Neural progenitor cell (in vitro differentiated cells): ENCODE data around the gene RIPK4.

Source experiments
- CTCF ChIP-seq: fragments of 200-600 bp; sonication (generic); IDR thresholded peaks from 2 replicates; pipeline ENCODE4 v1.5.1; 2017; ENCODE audit warnings: antibody characterized with exemption, mild to moderate bottlenecking
- EZH2 ChIP-seq: fragments of 200-600 bp; sonication (generic); IDR thresholded peaks from 2 replicates; pipeline ENCODE4 v1.6.1; 2017; ENCODE audit warnings: antibody characterized with exemption, mild to moderate bottlenecking, moderate library complexity
- EZH2phosphoT487 ChIP-seq: fragments of 200-600 bp; sonication (generic); IDR thresholded peaks from 2 replicates; pipeline ENCODE4 v1.6.1; 2017; ENCODE audit warnings: antibody characterized with exemption

DNA sequence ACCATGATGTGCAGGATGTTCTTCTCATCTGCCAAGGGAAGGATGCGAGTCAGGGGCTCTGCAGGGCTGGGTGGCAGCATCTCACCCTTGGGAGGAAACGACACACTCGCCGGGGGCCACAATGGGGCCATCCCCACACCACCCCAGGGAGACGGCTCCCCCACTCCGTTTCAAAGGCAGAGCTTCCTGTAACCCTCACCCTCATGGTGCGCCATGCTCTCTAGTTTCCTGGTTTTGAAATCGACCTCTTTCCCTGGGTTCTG, 20.2 kb downstream of the RIPK4 start:
- TF ChIP-seq CTCF: no peak
- no peak for TF ChIP-seq EZH2
- no peak for TF ChIP-seq EZH2phosphoT487
